Measurements from ENCODE around the gene SRP19.
"Not testable (repeated sequence)": the region's sequence is repeated elsewhere in the genome, so short reads cannot be mapped to it uniquely, and the experiment has no call there.

SRP19 gene

DNA sequence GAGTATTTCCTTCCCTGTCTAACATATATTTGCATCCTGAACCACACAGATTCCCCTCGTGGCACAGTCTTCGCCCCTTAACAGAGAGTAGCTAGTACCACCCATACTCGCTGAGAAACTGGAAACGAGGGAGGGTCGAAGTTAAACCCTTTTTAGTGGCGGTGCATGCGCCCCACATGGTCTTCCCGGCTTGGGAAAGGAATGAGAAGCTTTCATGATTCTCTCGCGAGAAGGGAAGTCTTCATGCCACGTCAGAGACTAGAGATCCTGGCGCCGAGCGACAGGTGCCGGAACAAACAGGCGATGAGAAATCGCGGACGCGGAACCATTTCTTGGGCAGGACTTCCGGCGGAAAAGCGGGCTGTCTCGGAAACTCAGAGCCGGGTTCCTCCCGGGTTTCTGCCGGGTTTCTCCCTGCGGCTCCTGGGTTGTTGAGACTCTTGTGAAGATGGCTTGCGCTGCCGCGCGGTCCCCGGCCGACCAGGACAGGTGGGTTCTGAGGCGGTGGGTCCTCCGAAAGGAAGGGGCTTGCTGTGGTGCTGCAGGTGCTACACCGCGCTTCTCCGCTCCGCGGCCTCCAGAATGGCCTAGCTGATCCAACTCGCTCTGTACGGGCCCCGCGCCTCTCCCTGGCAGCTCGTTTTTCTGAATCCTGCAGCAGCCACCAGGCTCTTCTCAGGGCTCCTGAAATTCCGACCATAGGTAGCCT, at the start of gene SRP19:
SRP19 (plus strand) TSS at position 359 of the 709 bp plus-strand sequence; CDS start at position 449, 90 bp downstream.
- DNase-seq = peak; percentile 99

GRCh38 chr5:112812549-112812948, 48.5 kb upstream of the SRP19 start:
- DNase-seq = no peak

DNA sequence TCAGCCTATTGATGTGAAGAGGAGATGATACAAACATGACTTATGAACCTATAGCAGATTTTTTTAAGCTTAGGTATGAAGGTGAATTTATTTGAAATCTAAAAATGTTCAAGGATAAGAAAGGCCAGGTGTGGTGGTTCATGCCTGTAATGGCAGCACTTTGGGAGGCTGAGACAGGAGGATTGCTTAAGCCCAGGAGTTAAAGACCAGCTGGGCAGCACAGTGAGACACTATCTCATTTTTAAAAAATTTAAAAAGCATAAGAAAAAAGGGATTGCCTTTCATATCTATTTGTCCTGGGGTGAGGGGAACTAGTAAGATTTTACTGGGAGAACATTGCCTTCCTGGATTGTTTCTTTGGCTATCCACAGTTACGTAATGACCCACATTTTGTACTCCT, 40.8 kb upstream of the SRP19 start:
- no peak for DNase-seq

- DNase-seq = no peak
Measured at GRCh38 chr5:112822456-112822855, 38.6 kb upstream of the SRP19 start.

GRCh38 chr5:112823181-112823580, 37.9 kb upstream of the SRP19 start:
- DNase-seq = no peak

- no peak for DNase-seq
Measured at GRCh38 chr5:112823656-112824055, 37.4 kb upstream of the SRP19 start.

- DNase-seq = no peak
Measured at GRCh38 chr5:112824197-112824596, 36.9 kb upstream of the SRP19 start.

- no peak for DNase-seq
Measured at GRCh38 chr5:112830378-112830777, 30.7 kb upstream of the SRP19 start.

DNA sequence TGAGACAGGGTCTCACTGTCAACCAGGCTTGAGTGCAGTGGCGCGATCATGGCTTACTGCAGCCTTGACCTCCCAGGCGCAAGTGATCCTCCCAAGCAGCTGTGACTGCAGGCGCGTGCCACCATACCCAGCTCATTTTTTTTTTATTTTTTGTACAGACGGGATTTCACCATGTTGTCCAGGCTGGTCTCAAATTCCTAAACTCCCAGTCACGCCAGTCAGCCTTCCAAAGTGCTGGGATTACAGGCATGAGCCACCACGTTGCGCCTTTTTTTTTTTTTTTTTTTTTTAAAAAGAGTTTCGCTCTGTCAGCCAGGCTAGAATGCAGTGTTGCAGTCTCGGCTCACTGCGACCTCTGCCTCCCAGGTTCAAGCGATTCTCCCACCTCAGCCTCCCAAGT, 27.1 kb upstream of the SRP19 start:
- DNase-seq = no peak

DNA sequence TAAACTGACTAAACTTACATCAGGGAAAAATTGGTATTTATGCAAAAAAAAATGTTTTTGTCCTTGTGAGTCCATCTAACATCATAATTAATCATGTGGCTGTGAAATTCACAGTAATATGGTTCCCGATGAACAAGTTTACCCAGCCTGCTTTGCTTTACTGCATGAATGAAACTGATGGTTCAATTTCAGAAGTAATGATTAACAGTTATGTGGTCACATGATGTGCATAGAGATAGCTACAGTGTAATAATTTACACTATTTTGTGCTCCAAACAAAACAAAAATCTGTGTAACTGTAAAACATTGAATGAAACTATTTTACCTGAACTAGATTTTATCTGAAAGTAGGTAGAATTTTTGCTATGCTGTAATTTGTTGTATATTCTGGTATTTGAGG, 16.6 kb upstream of the SRP19 start:
- no peak for DNase-seq

- DNase-seq = no peak
Measured at GRCh38 chr5:112846556-112846955, 14.5 kb upstream of the SRP19 start.

- DNase-seq = no peak
Measured at GRCh38 chr5:112847306-112847705, 13.8 kb upstream of the SRP19 start.

GRCh38 chr5:112848116-112848811, 12.8 kb upstream of the SRP19 start:
- DNase-seq = peak; percentile 91

GRCh38 chr5:112849912-112850311, 11.2 kb upstream of the SRP19 start:
- no peak for DNase-seq

DNA sequence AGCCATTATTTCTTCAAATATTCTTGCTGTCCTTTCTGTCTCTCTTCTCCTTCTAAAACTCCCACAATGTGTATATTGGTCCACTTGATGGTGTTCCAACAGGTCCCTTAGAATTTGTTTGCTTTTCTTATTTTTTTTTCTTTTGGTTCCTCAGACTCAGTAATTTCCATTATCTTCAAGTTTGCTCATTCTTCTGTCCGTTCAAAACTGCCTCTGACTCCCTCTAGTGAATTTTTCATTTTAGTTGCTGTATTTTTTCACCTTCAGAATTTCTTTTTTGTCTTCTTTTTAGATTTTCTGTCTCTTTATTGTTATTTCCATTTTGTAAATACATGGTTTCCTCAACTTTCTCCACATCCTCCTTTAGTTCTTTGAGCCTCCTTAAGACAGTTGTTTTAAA, 6.4 kb upstream of the SRP19 start:
- no peak for DNase-seq

DNA sequence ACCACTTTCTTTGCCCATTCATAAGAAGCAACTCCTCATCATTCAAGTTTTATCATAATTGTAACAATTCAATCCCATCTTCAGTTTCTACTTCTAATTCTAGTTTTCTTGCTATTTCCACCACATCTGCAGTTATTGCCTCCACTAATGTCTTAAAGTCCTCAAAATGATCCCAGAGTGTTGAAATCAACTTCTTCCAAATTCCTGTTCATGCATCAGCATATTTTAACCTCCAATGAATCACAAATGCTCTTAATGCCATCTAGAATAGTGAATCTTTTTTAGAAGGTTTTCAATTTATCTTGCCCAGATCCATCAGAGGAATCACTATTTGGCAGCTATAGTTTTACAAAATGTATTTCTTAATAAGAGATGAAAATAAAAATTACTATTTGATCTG, 3.2 kb upstream of the SRP19 start:
- no peak for DNase-seq

DNA sequence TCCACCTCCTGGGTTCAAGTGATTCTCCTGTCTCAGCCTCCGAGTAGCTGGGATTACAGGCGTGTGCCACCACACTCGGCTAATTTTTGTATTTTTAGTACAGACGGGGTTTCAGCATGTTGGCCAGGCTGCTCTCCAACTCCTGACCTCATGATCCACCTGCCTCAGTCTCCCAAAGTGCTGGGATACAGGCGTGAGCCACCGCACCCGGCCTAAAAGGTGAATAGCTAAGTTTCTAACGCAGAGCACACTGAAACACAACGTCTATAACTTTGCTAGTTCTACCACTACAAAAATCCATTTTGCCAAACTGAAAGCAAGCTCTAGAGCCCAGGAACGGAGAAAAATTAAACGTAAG, 537 bp upstream of the SRP19 start:
- DNase-seq = not testable (repeated sequence)

DNA sequence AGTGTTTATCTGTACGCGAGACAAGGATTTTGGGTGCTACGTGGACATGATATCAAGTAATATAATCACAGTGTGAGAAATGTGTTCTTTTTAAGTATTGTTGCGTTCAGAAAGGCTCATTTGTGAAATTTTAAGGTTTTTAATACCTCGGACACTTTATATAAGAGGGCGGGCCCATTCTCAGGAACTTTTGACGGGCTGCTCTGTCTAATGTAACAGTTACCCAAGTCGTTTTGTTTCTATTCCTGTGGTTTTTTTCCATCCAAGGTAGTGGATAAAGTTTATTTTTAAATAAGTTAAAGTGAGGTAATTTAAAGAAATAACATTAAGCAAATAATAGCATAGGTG, 525 bp downstream of the SRP19 start:
- DNase-seq = no peak

- no peak for DNase-seq
Measured at GRCh38 chr5:112862085-112862484, 998 bp downstream of the SRP19 start.

DNA sequence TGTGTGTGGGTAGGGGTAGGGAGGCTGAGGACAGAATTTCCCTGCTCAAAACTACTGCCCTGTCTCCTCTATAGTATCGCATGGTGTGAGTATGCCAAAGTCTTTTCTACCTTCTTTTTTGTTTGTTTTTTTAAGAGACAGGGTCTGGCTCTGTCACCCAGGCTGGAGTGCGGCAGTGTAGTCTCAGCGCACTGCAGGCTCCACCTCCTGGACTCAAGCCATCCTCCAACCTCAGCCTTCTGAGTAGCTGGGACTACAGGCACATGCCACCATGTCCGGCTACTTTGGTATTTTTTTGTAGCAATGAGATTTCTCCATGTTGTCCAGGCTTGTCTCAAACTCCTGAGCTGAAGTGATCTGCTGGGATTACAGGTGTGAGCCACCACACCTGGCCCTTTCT, 2.5 kb downstream of the SRP19 start:
- DNase-seq = no peak

GRCh38 chr5:112865128-112865527, 4.0 kb downstream of the SRP19 start:
- DNase-seq = no peak

DNA sequence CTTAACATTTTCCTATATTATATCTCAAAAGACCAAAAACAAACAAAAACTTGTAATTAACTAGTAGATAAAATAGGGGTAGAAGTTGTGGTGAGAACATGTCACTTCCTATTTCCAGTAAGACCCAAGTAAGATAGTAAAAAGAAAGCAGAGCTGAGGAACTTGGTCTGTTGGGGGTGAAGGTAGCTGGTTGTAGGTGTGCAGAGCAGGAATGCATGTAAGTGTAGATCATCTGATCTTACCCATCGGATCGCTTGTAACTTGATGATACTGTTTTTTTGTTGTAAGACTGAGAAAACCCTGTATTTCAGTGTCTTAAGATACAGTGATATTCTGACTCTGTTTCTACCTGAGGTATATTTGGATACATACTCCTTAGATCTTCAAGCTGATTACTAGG, 5.7 kb downstream of the SRP19 start:
- no peak for DNase-seq

DNA sequence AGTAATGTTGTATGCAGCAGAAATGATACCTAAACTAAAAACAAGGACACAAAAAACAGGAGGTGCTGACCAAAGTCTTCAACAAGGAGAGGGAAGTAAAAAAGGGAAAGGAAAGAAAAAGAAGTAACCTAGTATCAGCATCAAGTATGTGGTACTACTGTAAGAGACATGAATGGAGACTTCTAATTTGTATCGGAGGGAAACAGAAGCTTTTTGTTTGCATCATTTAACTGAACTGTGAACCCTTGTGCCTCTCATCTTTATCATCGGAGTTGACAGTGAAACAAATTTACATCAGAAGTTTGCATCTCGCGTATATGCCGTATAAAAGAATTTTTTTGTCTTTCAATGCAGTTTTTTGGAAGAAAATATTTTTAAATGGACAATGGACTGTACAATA, 6.3 kb downstream of the SRP19 start:
- DNase-seq = no peak

DNA sequence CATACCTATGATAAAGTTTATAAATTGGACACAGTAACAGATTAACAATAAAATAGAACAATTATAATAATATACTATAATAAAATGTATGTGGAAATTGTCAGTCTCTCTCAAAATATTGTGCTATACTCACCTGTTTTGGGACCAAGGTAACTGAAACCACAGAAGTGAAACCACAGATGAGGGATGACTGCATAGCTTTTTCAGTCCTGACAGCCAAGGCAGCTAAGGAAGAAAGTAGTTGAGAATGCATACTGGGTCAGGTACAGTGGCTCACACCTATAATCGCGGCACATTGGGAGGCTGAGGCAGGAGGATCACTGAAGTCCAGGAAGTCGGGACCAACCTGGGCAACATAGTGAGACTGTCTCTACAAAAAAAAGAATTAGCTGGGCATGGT, 8.9 kb downstream of the SRP19 start:
- no peak for DNase-seq

- DNase-seq = no peak
Measured at GRCh38 chr5:112870966-112871365, 9.9 kb downstream of the SRP19 start.

Measured in hematopoietic multipotent progenitor cell treated with erythropoietin and hydrocortisone succinate and interleukin-3 and kit ligand, for 6 days (in vitro differentiated cells).